NOMO-1 (cell line): ENCODE measurements around the gene CLIC3.
A peak's percentile ranks its signal among the peaks of the same experiment; 100 is the strongest.

Experiments
- DNase-seq, 2 experiments: peaks; one replicate each; lab custom pipeline; 2025; ENCODE audit not compliant: unreplicated experiment in 2 of 2; lab: John Stamatoyannopoulos, UW

The CLIC3 gene

GRCh38 chr9:136955202-136955942, 41.0 kb downstream of the CLIC3 start:
- DNase-seq = no peak

GRCh38 chr9:136954270-136955083, 41.9 kb downstream of the CLIC3 start:
- no peak for DNase-seq

GRCh38 chr9:136953771-136954269, 42.5 kb downstream of the CLIC3 start:
- DNase-seq = no peak

GRCh38 chr9:136952876-136953770, 43.2 kb downstream of the CLIC3 start:
- no peak for DNase-seq

- DNase-seq = no peak
Measured at GRCh38 chr9:136952321-136952850, 44.0 kb downstream of the CLIC3 start.

GRCh38 chr9:136951541-136952320, 44.6 kb downstream of the CLIC3 start, which contains the start of gene LCN12:
Gene LCN12, plus strand, starts transcription at chr9:136952273. Its CDS starts 55 bp downstream, at chr9:136952328.
- DNase-seq = no peak

GRCh38 chr9:136950656-136951276, 45.6 kb downstream of the CLIC3 start:
- no peak for DNase-seq

GRCh38 chr9:136949817-136950655, 46.3 kb downstream of the CLIC3 start:
- DNase-seq = peak; percentile 92 to 97

GRCh38 chr9:136949239-136949816, 47.0 kb downstream of the CLIC3 start:
- DNase-seq = no peak

- peak; percentile 19 to 47 for DNase-seq
Measured at GRCh38 chr9:136947955-136948510, 48.3 kb downstream of the CLIC3 start.

GRCh38 chr9:136947028-136947891, 49.1 kb downstream of the CLIC3 start:
- no peak for DNase-seq

GRCh38 chr9:136946228-136947027, 49.9 kb downstream of the CLIC3 start:
- no peak for DNase-seq

- no peak for DNase-seq
Measured at GRCh38 chr9:136945333-136946227, 50.8 kb downstream of the CLIC3 start.
